Islet precursor cell (in vitro differentiated cells): Measurements from ENCODE around the gene HOXB5.

Source experiments
- DNase-seq: peaks from one replicate; pipeline ENCODE4 v3.0.0-alpha.2; 2018

Gene HOXB5

DNA sequence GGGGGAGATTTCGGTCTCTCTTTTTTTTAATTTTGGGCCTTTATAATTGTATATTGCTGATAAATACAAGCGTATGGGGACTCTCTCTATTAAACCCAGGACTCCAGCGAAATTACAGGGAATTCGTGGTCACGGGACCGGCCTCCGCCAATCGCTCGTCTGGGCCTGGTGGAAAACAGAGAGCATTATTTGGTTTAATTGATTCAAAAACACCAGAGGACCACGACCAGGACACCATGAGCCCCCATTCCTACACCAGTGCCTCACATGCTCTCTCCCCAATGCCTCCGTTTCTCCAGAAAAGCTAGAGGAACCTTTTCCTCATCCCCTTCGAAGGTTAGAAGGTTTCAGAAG, 48.6 kb downstream of the HOXB5 start, which contains the start of gene HOXB2:
HOXB2 (minus strand) TSS at position 88 of the 354 bp plus-strand sequence. CDS start 198 bp downstream, outside the sequence.
- peak; percentile 67 for DNase-seq

DNA sequence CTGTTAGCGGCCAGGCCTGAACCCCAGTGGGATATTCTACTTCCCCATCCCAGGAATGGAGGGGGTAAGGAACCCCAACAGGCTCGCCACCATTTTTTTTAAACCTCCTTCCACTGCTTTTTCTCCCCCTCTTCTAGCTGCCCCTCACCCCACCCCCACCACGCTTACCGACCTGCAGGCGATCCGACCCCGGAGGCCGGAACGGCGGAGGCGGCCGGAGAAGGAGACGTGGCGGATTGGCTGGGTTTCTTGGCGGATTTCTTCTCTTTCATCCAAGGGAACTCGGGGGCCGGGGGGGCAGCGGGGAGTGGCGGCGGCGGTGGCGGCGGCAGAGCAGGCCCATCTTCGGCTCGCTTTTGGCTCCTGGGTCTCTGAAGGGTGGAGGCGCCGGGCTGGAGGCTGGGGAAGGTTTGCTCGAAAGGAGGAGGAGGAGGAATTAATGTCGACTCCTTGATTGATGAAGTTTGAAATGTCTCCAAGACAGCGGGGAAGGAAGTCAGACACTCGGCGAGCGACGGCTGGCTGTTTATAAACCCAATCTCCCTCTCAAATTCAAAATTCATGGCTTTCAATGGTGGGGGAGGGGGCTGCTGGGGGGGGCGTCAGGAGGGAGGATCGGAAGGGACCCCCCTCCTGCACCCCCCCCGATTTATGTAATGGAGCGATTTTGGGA, 49.1 kb downstream of the HOXB5 start:
- DNase-seq: peak; percentile 93

DNA sequence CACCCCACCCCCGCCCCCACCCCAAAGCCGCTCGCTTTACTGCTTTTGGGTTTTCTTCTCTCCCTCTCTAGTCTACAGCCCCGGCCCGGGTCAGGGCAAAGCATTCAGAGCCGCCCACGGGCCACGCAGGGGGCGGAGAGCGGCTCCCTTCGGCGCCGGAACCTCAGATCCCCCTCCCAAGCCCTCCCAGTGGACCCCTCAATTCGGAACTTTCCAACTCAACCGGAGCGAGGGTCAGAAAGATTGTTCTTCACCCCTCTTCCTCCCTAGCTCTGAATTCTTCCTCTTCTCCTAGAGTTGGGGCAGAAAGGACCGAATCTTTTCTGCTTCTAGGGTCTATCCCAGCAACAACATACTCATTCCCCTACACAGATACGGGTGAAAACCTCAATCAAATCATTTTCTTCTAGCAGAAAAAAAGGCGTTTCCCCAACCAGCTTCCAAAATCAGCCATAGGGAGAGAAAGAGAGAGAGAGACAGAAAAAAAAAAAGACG, 49.7 kb downstream of the HOXB5 start:
- DNase-seq: no peak

DNA sequence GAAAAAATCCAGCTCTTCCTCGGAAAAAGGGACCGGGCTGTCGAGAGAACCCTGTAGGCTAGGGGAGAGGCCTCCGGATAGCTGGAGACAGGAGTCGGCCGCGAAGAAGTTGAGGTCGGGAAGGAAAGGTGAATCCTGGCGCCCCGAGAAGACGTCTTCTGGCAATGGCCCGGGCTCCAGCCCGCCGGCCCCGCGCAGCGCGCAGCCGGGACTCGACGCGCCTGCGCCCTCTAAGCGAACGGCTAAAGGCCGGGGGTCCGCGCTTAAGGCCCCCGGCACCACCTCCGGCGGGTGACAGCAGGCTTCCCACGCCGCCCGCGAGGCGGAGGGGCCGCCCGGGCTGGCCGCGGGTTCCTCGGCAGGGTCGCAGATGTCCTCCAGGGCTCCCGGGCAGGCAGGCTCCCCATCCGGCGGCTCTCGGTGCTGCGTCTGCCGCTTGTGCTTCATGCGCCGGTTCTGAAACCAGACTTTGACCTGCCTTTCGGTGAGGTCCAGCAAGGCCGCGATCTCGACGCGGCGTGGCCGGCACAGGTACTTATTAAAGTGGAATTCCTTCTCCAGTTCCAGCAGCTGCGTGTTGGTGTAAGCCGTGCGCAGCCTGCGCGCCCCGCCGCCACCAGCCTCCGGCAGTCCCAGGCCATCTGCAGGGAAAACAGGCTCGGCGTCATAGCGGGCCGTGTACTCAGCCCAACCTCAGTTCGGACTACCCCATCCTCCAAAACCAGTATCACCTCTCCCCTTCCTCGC, 50.3 kb downstream of the HOXB5 start:
- peak; percentile 88 for DNase-seq

DNA sequence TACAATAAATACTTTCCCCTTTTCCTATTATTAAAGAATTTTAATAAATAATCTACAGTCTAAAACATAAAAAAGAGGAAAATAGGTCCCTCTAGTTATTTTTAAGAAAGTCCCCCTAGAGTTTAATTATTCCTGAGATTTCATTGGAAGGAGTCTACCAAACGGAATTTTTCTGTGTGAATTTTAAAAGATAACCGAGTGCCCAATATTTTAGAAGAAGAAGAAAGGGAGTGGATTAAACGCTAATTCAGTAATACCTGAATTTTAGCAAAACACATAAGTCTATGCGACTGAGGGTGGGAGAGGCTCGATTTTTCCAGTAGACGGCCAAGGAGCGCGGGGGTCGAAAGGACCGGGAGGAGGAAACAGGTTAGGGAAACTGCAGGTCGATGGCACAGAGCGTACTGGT, 50.9 kb downstream of the HOXB5 start:
- peak; percentile 63 for DNase-seq

DNA sequence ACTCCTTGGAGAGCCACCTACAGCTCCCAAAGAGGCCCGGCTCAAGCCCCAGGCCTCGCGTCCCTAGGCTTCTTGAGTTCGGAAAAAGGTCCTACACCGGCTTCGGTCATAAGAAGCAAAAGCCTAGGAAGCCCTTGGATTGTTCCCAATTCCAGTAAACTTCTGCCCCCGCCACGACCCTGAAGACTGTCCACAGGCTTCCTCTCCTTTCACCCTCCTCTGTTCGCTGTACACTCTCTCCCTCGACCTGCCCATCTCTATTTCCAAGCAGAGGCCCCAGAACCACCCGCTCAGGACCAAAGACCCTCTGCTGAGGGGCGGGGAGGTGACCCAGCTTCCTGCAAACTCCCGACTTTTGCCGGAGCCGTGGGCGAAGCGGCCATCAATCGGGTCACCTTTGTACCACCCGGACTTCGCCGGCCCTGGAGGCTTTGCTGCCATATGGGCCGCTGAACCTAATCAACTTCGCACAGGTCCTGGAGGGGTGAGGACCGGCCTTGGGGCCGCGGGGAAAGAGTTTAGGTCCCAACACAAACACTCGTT, 51.4 kb downstream of the HOXB5 start:
- peak; percentile 73 for DNase-seq

DNA sequence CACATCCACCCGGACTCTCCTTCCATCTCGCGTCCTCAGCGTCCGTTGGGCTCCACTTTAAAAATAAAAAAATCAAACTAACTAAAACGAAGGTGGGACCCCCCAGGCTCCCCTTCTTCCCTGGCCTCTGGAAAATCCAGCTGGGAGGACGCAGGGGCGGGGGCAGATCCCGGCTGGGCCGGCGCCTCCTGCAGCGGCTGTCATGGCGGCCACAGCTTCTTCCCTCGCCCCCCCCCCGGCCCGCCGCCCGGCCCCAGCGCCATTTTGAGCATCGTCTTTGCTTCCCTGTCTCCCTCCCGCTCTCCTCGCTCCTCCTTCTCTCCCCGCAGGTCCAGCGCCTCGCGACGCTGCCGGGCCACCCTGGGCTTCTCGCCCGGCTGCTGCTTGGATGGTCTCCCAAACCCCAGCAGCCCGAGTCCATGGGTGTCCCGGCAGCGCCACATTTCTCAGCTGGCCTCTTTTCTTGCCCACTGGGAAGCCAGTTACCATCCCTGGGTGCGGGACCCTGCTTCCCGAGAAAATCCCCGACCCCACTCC, 51.9 kb downstream of the HOXB5 start:
- peak; percentile 86 for DNase-seq
